Measurements from ENCODE around the gene MVB12A. TPM values are rescaled to one million over a fixed set of nuclear protein-coding genes. Genes with fewer than 3 reads are reported as not detected.
A peak's percentile ranks its signal among the peaks of the same experiment; 100 is the strongest.

The MVB12A gene
- total RNA-seq, 4 donors from 2014 or later: 51.5 to 146 (median 68.3) TPM

DNA sequence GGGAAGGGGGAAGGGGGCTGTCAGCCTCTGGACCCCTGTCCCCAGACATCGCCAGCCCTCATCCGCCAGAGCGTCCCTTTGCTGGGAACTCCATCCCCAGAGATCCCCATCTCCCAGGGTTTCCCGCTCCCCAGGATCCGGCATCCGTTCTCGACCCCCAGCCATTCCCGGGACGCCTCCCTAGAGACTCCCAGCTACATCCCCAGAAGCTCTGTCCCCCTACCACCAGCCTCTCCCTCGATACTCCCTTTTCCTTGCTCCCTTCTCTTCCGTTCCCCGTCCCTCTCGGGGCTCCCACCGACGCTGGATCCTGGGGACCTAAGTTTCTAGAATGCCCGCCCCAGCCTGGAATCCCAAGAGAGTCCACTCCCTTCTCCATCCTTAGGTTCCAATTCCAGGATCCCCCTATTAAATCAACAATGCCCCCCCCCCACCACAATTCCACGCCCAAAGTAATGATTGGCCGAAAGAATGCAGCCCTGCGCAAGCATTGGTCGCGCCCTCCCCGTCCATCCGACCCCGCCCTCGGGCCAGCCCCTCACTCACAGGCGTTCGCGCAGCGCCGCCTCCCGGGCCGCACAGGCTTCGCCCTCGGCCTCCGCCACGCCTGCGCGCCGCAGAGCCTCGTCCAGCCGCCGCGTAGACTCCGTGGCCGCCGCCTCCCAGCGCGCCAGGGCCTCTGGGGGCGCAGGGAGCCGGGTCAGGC is 29.0 kb upstream of the MVB12A start:
- H3K4me3 ChIP-seq (replicated peaks in 1 of 3): peak overlapping the region in 1 of 3 donors; percentile 32
- intact Hi-C loops (cut with DNase I): loop anchor here (10.0 kb wide), 1 partner anchor 74 kb away; the partner anchor contains the start of gene NXNL1
- 1 to 3% methylated on average over 37 to 46 of the region's 50 CpGs for WGBS, 2 donors
- H3K36me3 ChIP-seq: no peaks in the 10 kb centered on the region
- peak in 4 of 6 experiments; percentile 19 to 69 (median 64) for TF ChIP-seq CTCF (IDR thresholded peaks at IDR 0.05)
- TF ChIP-seq POLR2A (IDR thresholded peaks at IDR 0.05): no peak
- H3K27me3 ChIP-seq: peaks cover 3% of the 10 kb centered on the region
- H3K9me3 ChIP-seq: no peaks in the 10 kb centered on the region
- peak; percentile 73 to 81 for DNase-seq
- H3K27ac ChIP-seq: no peak overlapping the region
- peaks cover 0 to 12% of the 10 kb centered on the region in 2 donors for H3K4me1 ChIP-seq

GRCh38 chr19:17391371-17392151 is 28.3 kb upstream of the MVB12A start:
- no peak overlapping the region for H3K27ac ChIP-seq
- TF ChIP-seq CTCF (IDR thresholded peaks at IDR 0.05) (no peak), POLR2A (IDR thresholded peaks at IDR 0.05) (no peak)
- H3K36me3 ChIP-seq: no peaks in the 10 kb centered on the region
- intact Hi-C loops (cut with DNase I): loop anchor here (10.0 kb wide), 1 partner anchor 73 kb away; the partner anchor contains the start of gene NXNL1
- no peaks in the 10 kb centered on the region for H3K9me3 ChIP-seq
- 8 to 14% methylated on average over 24 to 25 of the region's 26 CpGs for WGBS, 2 donors
- H3K27me3 ChIP-seq: peaks cover 3% of the 10 kb centered on the region
- DNase-seq: no peak
- no peak overlapping the region for H3K4me3 ChIP-seq (replicated peaks in 1 of 3)
- peaks cover 0 to 12% of the 10 kb centered on the region in 2 donors for H3K4me1 ChIP-seq

DNA sequence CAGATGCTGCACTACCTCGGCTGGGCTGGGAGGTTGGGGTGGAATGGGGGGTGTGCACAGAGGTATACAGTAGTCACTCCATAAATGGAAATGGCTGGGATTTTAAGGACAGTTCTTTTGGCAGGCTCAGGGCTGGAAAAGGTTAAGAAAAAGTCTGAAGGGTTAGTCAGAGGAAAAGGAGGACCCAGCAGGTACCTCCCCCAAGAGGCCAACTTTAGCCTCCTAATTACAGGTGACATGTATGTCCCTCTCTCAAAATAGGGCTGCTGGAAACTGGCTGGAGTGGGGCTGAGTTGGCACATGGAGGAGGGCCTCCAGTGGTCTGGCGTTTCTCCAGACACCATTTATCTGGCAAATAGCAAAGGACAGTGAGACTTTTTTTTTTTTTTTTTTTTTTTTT is 26.8 kb upstream of the MVB12A start:
- Histone ChIP-seq H3K4me3 (replicated peaks in 1 of 3) (no peak overlapping the region), H3K27ac (no peak overlapping the region), H3K4me1 (peaks cover 0 to 12% of the 10 kb centered on the region in 2 donors), H3K36me3 (no peaks in the 10 kb centered on the region), H3K27me3 (peaks cover 3% of the 10 kb centered on the region), H3K9me3 (no peaks in the 10 kb centered on the region)
- no peak for DNase-seq
- 46 to 56% methylated on average over 2 of the region's 2 CpGs for WGBS, 2 donors
- TF ChIP-seq CTCF (IDR thresholded peaks at IDR 0.05) (no peak), POLR2A (IDR thresholded peaks at IDR 0.05) (no peak)
- intact Hi-C loops (cut with DNase I): loop anchor here (10.0 kb wide), 1 partner anchor 72 kb away; the partner anchor contains the start of gene NXNL1

DNA sequence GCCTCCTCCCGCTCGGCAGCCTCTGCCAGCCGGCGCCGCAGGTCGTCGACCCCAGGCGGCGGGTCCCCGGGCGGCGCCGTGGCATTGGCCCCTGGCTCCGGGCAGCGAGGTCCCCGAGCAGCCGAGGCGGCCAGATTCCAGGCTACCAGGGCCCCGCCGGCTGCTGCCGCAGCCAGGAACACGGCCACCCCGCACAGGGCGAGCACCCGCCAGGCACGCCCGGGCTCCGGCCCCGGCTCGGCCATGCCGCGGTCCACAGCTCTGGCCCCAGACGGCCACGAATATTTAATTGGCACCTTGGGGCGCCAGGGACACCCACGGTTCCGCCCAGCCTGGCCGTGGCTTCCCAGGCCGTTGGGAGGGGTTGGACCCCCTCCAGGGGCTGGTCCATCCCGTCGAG is 25.9 kb upstream of the MVB12A start, which contains the start of gene CCDC194:
Gene CCDC194, minus strand, starts transcription at position 283 of the 400 bp plus-strand sequence. Its CDS starts 38 bp downstream, at position 245.
- no peak within 1 kb of the TSS for H3K4me3 ChIP-seq (replicated peaks in 1 of 3)
- TF ChIP-seq CTCF (IDR thresholded peaks at IDR 0.05) (no peak), POLR2A (IDR thresholded peaks at IDR 0.05) (no peak)
- DNase-seq: no peak
- H3K36me3 ChIP-seq: no peaks in the 10 kb centered on the region
- H3K4me1 ChIP-seq: peaks cover 0 to 12% of the 10 kb centered on the region in 2 donors
- no peak within 1 kb of the TSS for H3K27ac ChIP-seq
- intact Hi-C loops (cut with DNase I): loop anchor here (10.0 kb wide), 1 partner anchor 71 kb away; the partner anchor contains the start of gene NXNL1
- 21 to 40% methylated on average over 2 to 21 of the region's 41 CpGs for WGBS, 2 donors
- H3K27me3 ChIP-seq: peaks cover 3% of the 10 kb centered on the region
- H3K9me3 ChIP-seq: no peaks in the 10 kb centered on the region
